GM19193 (cell line): ENCODE results near the gene SPDYE16.
"Not testable (repeated sequence)": the region's sequence is repeated elsewhere in the genome, so short reads cannot be mapped to it uniquely, and the experiment has no call there.

ENCODE experiments used
- POLR2A ChIP-seq: IDR thresholded peaks from 4 replicates; pipeline ENCODE4 v1.6.1; 2011; ENCODE audit not compliant: insufficient read depth, insufficient read length; ENCODE audit errors: extremely low read depth

The SPDYE16 gene

GRCh38 chr7:76543197-76543596 is at the start of gene SPDYE16:
SPDYE16 (minus strand) TSS chr7:76543297; CDS start chr7:76541459, 1,838 bp downstream.
- not testable (repeated sequence) for TF ChIP-seq POLR2A

GRCh38 chr7:76549025-76549854 is 6.1 kb upstream of the SPDYE16 start:
- peak; percentile 76 for TF ChIP-seq POLR2A

- TF ChIP-seq POLR2A, result no peak
These were observed 27.1 kb downstream of the SPDYE16 start for GRCh38 chr7:76515999-76516443.

- TF ChIP-seq POLR2A, result no peak
These were observed 27.9 kb downstream of the SPDYE16 start for GRCh38 chr7:76514926-76515771.

GRCh38 chr7:76513817-76514799 is 29.0 kb downstream of the SPDYE16 start:
- no peak for TF ChIP-seq POLR2A

GRCh38 chr7:76512941-76513816 is 29.9 kb downstream of the SPDYE16 start:
- no peak for TF ChIP-seq POLR2A

- TF ChIP-seq POLR2A, result no peak
These were observed 32.9 kb downstream of the SPDYE16 start, which contains the start of gene UPK3B for GRCh38 chr7:76509931-76510877. UPK3B (plus strand) TSS chr7:76510552; CDS start chr7:76510653, 101 bp downstream.

- TF ChIP-seq POLR2A, result no peak
These were observed 35.2 kb downstream of the SPDYE16 start for GRCh38 chr7:76507723-76508406.

GRCh38 chr7:76506081-76506440 is 37.0 kb downstream of the SPDYE16 start:
- TF ChIP-seq POLR2A, result no peak

GRCh38 chr7:76505168-76506080 is 37.7 kb downstream of the SPDYE16 start:
- TF ChIP-seq POLR2A, result no peak
